ENCODE data around the gene TMEM37.

Gene TMEM37

DNA sequence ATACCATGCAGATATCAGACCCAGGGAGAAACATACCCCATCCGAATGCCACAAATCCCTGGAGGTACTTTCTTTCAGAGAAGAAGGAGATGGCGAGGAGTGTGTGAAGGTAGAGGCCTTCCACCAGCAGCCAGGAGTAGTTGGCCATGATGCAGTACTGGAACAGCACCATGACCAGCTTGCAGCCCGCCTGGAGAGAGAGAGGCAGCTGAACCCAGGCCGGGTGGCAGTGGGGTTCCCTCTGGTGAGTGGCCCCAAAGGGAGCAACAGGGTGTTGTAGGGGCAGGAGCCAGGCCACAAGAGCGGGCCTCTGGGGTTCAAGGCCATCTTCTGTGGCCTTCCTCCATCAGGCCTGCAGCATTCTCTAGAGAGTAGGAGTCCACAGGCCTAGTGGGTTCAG, 30.2 kb downstream of the TMEM37 start:
- DNase-seq (ENCODE audit: low spot score) = no peak

DNA sequence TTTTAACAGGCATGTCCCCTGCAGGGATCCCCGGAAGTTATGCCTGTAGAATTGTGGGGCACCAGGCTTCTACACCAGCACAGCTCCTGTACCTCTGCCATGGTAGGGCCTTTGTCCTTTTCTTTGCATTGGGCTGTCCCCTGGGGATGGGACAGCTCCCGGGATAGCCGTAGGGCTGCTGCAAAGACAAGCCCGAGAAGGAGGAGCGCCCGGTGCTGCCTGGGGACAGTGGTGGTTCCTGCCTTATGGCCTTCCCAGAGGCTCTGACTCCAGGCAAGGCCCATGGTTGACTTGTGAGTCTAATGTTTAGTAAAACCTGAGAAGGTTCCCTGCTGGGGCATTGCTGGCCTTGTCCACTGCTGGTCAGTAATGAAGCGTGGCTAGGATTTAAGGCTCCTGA, 30.9 kb downstream of the TMEM37 start:
- no peak for DNase-seq (ENCODE audit: low spot score)

DNA sequence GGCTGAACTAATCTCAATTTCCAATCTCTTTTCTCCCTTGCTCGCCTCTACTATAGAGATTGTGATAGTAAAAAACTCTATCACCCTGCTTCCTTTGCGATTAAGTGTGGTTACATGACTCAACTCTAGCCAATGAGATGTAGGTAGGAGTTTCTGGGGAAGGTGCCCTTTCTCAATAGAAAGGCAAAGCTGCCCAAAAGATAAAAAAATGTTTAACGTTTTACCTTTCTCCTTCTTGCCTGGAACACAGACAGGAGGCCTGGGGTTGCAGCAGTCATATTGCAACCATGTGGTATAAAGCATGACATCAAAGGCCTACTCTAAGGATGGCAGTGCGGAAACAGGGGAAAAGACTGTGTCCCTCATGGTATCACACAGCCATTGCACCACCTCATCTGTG, 31.5 kb downstream of the TMEM37 start:
- DNase-seq (ENCODE audit: low spot score) = no peak

DNA sequence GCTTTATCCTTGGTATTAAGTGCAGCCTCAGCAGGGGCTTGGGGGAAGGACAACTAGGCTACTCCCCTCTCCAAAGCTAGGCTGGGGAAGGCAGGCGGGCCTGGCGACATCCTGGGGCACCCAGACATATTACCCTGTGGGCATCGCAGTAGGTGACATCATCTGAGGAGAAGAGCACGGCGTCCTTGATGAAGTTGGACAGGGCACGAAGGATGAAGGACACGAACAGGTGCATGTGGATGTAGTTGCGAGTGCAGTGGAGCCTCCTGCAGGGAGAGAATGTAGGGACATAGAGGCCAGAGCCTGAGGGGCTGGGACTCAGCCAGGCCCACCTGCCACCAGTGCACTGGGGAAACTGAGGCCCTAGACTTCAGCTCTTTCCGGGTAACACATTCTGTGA, 32.3 kb downstream of the TMEM37 start:
- DNase-seq (ENCODE audit: low spot score) = no peak

DNA sequence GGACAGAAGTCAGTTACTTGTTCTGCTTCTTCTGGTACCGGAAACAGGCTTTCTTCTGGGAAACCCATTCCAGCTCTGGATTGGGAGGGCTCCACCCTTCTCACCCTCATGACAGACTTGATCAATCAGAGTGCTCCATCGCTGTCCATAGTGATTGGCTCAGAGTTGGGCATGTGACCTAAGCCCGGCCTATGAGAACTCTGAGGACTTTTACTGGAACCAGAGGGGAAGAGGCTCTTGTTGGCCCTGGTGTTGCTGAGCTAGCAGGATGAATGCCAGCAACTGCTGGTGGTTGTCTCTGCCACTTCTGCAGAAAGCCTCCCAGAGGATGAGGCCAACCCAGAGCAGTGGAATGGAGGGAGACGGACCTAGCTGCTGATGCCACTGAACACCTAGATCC, 33.3 kb downstream of the TMEM37 start:
- DNase-seq (ENCODE audit: low spot score) = no peak

DNA sequence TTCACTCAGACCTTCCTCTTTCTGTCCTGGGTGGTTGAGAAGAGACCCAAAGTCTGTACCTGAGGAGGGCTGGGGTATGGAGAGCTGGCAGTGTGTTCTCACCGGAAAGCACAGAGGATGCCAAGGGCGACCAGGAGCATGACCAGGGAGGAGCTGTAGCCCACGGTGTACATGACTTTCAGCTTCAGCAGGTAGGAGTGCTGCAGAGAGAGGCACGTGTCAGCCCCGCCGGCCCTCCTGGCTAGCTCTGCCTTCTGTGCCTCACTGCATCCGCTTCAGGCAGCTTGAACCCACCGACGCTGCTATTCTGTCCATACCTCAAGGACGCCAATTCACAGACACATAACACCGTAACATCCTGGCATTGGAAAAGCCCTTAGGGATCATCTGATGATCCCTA, 34.0 kb downstream of the TMEM37 start:
- no peak for DNase-seq (ENCODE audit: low spot score)

DNA sequence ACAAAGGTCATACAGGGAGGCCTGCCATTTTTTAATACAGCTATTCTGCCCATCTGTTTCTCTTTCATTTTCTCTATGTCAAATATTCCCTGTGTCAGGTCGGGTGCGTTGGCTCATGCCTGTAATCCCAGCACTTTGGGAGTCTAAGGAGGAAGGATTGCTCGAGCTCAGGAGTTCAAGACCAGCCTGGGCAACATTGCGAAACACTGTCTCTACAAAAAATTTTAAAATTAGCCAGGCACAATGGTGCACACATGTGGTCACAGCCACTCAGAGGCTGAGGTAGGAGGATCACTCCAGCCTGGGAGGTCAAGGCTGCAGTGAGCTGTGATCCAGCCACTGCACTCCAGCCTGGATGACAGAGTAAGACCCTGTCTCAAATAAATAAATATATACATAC, 34.7 kb downstream of the TMEM37 start:
- DNase-seq (ENCODE audit: low spot score) = no peak

DNA sequence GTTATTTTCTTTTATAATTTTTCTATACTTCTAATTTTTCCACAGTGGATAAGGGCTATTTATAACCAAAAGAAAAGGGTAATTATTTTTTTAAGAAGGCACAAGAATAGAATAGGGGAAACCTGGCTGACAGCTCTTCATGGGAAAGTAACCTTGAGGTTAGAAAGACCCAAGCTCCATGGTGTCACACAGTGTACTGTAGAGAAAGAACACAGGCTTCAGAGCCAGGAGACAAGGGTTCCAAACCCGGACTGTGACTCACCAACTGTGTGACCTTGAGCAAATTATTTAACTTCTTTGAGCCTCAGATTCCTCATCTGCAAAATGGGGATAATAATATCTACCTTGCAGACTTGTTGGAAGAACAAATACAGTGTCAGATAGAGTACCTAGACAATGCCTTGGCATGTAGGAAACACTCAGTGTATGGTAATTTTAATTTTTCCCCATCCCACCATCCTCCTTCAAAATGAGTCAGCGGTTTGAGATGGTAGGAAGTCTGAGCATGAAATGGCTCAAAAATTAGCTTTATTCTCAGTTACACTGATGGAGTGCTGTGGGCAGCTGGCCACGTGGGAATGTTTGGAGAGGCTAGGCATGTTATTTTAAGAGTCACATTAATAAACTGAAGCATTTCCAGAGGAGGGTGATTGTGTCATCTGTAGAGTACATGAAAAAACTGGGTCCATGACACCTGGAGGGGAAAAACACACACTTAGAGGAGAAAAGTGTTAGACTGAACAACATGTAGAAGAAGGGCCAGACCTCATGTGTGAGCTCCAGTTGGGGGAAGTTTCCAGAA, 36.7 kb downstream of the TMEM37 start:
- DNase-seq (ENCODE audit: low spot score) = peak; percentile 26

DNA sequence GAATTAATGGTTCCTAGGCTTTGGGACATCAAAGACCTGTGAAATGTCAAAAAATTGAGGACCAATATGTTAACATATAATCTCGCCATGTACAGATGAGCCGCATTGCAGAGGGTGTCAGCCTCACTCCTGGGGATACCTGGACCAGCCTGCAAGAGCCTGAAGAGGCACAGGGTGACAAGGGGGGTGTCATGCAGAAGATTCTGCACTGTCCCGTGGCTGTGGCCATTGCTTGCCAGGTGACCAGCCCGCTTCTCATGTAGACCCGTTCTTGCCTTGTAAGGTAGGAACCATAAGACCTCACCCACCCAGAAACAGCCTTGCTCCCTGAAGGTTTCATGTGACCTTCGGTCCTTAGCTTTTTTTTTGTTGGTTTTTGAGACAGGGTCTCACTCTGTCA, 37.5 kb downstream of the TMEM37 start:
- DNase-seq (ENCODE audit: low spot score) = no peak

DNA sequence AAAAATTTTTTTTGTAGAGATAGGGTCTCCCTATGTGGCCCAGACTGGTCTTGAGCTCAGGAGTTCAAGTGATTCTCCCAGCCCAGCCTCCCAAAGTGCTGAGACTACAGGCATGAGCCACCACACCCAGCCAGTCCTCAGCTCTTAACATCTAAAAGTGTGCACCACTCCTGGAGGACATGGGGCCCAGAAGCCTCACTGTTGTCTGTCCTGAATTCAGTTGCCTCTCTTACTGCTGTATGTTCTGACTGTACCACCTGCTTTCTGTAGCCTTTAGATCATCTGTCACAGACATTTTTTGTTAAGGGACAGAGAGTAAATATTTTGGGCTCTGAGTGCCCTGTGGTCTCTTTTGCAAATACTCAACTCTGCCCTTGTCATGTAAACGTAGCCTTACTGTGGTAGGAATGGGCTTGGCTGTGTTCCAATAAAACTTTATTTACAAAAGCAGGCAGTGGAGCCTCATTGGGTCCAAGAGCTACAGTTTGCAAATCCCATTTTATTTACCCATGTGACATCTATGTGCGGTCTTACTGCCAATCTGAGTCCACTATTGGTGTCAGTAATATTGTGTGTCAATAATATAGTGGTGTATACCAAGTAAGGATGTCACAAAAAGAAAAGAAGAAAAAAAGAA, 38.1 kb downstream of the TMEM37 start:
- no peak for DNase-seq (ENCODE audit: low spot score)

DNA sequence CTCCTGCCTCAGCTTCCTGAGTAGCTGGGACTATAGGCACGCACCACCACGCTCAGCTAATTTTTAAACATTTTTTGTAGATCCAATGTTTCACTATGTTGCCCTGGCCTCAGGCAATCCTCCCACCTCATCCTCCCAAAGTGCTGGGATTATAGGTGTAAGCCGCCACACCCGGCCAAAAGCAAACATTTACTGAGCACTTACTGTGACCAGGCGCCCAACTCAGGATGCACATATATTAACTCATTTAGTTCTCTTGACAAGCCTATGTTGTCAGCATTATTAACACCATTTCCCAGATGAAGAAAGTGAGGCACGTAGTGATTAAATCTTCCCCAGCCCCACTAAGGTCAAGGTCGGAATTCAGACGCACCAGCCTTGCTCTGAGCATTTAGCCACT, 41.1 kb downstream of the TMEM37 start:
- no peak for DNase-seq (ENCODE audit: low spot score)

DNA sequence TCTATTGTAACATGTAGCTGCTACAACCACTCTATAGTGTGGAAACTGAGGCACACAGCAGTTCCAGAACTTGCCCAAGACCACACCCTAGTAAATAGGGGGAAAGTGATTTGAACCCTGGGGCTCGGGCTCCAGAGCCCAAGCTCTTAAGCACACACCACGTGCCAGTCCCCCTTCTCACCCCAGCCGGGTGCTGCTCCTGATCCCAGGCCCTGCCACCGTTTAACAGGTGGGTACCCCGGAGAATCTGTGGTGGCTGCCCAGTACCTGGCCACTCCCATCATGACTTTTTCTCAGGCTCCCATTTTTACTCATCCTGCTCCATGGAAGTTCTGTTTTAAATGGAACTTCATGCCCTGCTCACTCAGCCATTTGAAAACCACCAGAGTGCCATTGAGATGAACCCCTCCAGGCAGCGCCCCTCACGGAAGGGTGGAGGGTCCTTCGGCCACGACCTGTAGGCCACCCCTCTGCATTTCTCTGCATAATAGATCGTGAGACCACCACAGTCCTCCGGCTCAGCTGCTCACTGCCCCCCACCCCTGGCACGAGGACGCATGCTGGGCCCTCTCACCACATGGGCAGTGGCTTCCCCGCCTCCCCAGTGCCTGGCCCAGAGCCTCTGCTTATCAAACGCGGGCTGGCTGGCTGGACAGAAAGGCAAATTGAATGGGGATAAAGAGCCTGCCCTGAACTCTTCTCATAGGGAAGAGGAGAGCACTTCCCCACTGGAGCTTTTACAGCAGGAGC, 42.1 kb downstream of the TMEM37 start:
- DNase-seq (ENCODE audit: low spot score) = no peak

DNA sequence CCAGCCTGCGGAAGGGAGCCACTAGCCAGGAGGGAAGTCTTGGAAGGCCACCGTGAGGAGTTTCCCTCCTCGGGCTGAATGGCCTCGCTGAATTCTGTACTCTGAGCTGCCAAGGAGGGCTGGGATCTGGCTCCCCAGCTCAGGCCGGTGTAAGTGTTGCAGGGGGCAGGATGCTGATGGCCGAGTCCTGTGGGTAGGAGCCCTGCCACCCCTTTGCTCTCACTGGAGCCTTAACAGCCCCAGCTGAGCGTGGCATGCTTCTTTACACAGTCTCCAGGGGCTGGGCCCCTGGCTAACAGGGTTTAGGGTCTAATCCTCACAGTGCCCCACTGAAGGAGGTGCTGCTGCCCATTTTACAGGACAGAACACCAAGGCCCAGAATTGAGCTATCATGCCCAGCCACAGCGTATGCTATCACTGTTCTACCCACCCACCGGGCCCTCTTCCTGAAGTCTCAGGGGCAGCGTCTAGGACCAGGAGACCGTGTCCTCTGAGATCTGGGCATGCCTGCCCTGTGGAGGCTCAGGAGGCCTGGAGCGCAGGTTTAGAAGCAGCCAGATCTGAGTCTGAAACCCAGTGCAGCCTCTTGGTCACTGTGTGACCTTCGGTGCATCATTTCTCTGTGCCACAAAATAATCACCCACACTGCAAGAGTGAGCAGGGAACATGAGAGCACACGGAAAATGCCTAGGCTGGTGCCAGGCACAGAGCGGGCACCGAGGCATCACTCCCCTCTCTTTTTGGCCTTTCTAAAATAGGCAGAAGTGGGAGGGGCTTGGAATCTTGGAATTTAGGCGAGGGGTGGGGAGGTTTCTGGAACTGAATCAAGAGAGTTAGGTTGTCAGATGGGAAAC, 42.9 kb downstream of the TMEM37 start:
- no peak for DNase-seq (ENCODE audit: low spot score)

DNA sequence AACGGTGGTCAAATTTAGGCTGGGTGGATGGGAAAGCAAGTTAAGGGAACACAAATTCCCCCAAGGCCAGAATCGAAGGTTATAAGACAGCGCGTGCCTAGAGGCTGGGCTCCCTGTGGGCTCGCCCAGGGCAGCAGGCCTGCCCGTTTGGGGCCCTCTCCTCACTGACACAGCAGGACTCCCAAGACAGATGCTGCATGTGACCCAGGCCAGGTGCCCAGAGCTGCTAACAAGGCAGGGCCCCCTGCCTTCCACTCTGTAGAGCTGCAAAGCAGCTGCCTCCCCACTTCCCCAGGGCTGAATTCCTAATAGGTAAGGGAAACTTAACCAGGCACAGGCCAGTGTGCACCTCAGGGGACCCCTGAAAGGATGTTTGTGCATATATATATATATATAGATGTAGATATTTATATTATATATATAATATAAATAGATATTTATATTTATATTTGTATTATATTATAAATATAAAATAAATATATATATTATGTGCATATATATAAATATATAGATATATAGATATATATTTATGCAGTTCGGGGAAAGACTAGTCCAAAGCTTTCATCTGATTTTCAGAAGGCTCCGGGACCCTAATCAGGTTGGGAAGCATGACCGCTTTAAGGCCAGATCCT, 43.7 kb downstream of the TMEM37 start:
- no peak for DNase-seq (ENCODE audit: low spot score)

DNA sequence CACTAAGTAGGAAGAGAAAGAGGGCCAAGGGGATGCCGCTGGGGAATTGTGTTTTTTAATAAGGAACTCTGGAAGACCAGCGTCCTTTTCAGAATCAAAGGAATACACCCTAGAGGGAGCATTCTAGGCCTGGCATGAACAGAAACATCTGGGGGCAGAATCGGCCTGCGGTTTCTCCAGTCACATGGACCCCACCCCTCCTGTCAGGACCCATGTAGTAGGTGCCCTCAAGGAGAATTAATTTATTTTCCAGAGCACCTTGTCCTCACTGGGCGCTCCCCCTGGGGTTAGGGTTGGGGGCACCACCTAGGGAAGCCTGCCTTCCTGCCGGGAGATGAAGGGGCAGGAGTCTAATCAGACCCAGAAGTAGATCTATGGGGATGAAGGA, 44.2 kb downstream of the TMEM37 start:
- no peak for DNase-seq (ENCODE audit: low spot score)

DNA sequence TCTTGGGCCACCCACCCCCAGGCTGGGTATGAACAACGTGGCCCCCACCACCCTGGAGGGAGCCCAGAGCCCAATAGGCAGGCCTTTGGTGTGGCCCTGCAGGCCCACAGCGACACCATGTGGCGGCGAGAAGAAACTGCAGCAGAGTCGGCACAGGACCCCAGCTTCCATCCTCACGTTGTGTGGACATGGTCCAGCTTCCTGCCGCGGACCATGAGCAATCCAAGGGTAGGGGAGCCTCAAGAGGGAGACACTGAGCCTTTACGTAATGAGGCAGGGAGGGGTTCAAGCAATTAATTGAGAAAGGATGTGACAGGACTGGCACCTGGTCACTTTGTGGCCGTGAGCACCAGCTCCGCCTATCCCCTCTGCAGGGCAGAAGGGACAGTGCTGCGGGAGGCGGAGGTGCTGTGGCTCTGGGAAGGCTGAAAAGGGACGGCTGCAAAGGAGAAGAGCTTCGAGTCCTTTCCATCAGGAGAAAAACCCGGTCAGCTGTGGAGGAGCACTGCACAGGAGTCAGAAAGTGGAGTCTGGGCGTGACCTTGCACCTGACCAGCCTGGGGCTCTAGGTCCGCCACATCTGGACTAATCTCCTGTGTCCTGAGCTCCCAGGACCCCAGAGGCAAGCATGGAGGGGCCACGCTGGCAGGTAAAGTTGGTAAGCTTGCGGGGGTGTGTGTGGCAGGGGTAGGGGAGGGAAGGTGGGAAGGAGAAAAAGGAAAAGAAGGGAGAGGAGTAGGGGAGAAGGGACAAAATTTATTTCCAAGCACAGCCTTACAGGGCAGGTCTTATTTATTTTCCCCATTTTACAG, 44.9 kb downstream of the TMEM37 start:
- DNase-seq (ENCODE audit: low spot score) = peak; percentile 71

DNA sequence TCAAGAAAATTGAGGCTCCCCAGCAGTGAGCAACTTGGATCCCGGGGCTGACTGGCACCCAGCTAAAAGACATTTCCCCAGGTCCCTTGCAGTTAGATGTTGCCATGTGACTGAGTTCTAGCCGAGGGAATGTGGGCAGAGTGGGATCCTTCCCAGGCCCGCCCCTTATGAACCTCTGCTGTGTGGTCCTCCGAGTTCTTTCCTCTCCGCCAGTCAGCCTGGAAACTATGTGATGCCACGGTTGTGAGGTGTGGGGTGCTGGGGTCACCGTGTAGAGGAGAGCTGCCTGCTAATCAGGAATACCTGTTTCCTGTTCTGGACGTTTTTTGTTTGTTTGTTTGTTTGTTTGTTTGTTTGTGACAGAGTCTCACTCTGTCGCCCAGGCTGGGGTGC, 45.5 kb downstream of the TMEM37 start:
- DNase-seq (ENCODE audit: low spot score) = no peak

DNA sequence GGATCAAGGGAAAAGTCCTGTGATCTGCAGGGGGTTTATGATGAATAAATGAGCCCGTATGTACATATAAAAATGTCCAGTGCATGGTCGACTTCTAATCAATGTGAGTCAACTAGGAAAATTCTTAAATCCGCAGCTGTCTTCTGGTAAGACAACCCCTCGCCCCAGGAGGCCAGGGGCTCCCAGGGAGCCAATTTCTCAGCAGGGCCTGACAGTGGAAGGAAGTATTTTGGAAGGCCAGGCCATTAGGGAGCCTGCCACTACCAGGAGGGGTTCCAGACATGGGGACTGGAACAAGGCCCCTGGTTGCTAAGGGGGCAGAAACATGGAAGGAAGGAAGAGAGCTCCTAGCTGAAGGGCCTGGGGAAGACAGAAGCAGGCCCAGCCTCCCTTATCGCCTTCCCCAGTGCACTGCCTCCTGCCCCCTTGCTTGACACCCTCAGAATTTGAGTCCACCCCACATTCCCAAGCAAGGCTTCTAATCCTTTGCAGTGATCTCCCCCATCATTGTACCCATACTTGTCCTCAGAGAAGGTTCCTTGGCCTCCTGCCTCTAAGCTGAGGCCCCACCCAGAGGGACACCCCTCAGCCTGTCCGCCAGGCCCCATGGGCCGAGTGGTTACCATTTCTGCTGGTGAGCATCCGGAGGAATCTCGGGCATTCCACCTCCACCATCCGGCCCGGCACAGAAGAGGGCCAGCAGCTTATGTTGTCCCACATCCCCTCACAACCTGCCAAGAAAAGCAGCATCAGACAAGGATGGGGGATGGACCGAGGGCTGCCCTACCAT, 46.7 kb downstream of the TMEM37 start:
- no peak for DNase-seq (ENCODE audit: low spot score)

DNA sequence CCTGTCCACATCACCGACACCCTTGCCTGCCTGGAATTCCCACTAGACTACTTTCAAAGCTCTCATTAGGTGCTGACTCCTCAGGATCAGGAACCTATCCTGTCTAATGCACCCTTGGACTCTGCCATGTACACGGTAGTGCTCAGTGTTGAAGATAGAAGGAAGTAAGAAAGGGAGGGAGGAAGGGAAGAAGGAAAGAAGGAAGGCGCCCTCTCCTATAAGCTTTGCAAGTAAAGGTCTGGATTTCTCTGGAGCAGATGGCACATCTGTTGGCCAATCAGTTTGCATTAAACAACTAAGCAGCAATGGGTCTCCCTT, 47.3 kb downstream of the TMEM37 start:
- DNase-seq (ENCODE audit: low spot score) = no peak

DNA sequence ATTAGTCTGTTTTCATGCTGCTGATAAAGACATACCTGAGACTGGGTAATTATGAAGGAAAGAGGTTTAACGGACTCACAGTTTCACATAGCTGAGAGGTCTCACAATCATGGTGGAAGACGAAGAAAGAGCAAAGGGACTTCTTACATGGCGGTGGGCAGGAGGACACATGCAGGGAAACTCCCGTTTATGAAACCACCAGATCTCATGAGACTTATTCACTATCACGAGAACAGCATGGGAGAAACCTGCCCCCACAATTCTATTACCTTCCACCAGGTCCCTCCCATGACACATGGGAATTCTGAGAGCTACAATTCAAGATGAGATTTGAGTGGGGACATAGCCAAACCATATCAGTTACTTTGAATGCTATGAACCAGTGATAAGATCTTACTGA, 48.5 kb downstream of the TMEM37 start:
- DNase-seq (ENCODE audit: low spot score) = no peak
